CD4-positive, alpha-beta T cell (primary cell): ENCODE data around the gene GSTA3. TPM values are rescaled to one million over a fixed set of nuclear protein-coding genes. Genes with fewer than 3 reads are reported as not detected.

Experiments used
- ATAC-seq: fragments of 200-7000 bp; cut with Tn5 transposase; one replicate; pipeline ENCODE4 v1.10.0; 2022; ENCODE audit warnings: mild to moderate bottlenecking; ENCODE audit not compliant: poor library complexity
- CTCF ChIA-PET: fragments of 350-600 bp; sonication (Branson Sonifier 250); formaldehyde crosslinking; loops from one replicate; lab custom pipeline; 2021; ENCODE audit warnings: antibody characterized with exemption, inconsistent platforms; lab: Charles Lee
- POLR2A ChIA-PET: fragments of 350-600 bp; sonication (Branson Sonifier 250); formaldehyde crosslinking; loops from one replicate; lab custom pipeline; 2021; ENCODE audit warnings: antibody characterized with exemption, inconsistent platforms; lab: Charles Lee
- DNase-seq, 14 experiments: peaks; one replicate each; pipeline ENCODE4 v3.0.0-alpha.2; 2013 to 2020; ENCODE audit warnings: mixed read lengths in 2 of 14
- H3K27ac ChIP-seq, 2 donors: one replicate each; pipeline versions ENCODE4 v1.5.1 to v1.7.0; 2013; ENCODE audit warnings: low read length in 2 of 2, low read depth in 1 of 2, mild to moderate bottlenecking in 1 of 2
- H3K27me3 ChIP-seq, 2 experiments: 1 replicate in 1 of 2; 2 replicates in 1 of 2; pipeline versions ENCODE4 v1.6.1 to v1.7.0; 2013; ENCODE audit warnings: low read length in 2 of 2, control low read depth in 1 of 2, mild to moderate bottlenecking in 1 of 2, moderate library complexity in 1 of 2; ENCODE audit not compliant: insufficient read depth in 2 of 2, control insufficient read depth in 1 of 2
- H3K36me3 ChIP-seq: one replicate; pipeline ENCODE4 v1.6.1; 2013; ENCODE audit warnings: low read length, control low read depth; ENCODE audit not compliant: insufficient read depth
- H3K4me1 ChIP-seq: one replicate; pipeline ENCODE4 v1.6.1; 2013; ENCODE audit warnings: low read length, control low read depth; ENCODE audit not compliant: insufficient read depth
- H3K4me3 ChIP-seq: one replicate; pipeline ENCODE4 v1.5.1; 2013; ENCODE audit warnings: mild to moderate bottlenecking, low read length, moderate library complexity
- H3K9me3 ChIP-seq, 2 experiments: 1 replicate in 1 of 2; 2 replicates in 1 of 2; pipeline versions ENCODE4 v1.6.1 to v1.7.0; 2013; ENCODE audit warnings: low read length in 2 of 2, mild to moderate bottlenecking in 2 of 2, control low read depth in 1 of 2, moderate library complexity in 1 of 2; ENCODE audit not compliant: control insufficient read depth in 1 of 2, insufficient read depth in 1 of 2
- H3K27ac Mint-ChIP-seq: one replicate; pipeline ENCODE4 v1.8.0; 2020; ENCODE audit warnings: mixed read lengths
- H3K27me3 Mint-ChIP-seq: one replicate; pipeline ENCODE4 v1.8.0; 2021; ENCODE audit warnings: mixed read lengths
- H3K36me3 Mint-ChIP-seq: one replicate; pipeline ENCODE4 v1.8.0; 2021; ENCODE audit warnings: low read depth, mixed read lengths
- H3K4me1 Mint-ChIP-seq: one replicate; pipeline ENCODE4 v1.8.0; 2021; ENCODE audit warnings: low read depth, mixed read lengths
- H3K4me3 Mint-ChIP-seq: one replicate; pipeline ENCODE4 v1.8.0; 2020; ENCODE audit warnings: mild to moderate bottlenecking, mixed read lengths
- H3K9me3 Mint-ChIP-seq: one replicate; pipeline ENCODE4 v1.8.0; 2020; ENCODE audit warnings: mixed read lengths
- CTCF ChIP-seq: fragments of 200-600 bp; IDR thresholded peaks from one replicate; pipeline ENCODE4 v1.8.0; 2022; ENCODE audit warnings: antibody characterized with exemption, mild to moderate bottlenecking
- intact Hi-C, 2 experiments: fragments of 100-400 bp; cut with DNase I in 1 of 2; cut with micrococcal nuclease in 1 of 2; formaldehyde crosslinking; loops; one replicate each; pipeline versions ENCODE4 v1.15.1 to v1.9.0; 2023 to 2025; cut with DNase I, micrococcal nuclease
- total RNA-seq, 174 experiments: library from RNA in 2 of 174; stranded (reverse) in 2 of 174; gene quantifications; one replicate each; pipeline ENCODE4 v1.2.3 and lab custom pipeline; 2021 to 2026

The GSTA3 gene
- total RNA-seq, 2 experiments from 2014 or later: not detected

GRCh38 chr6:52914516-52914915 is 5.0 kb upstream of the GSTA3 start:
- Histone ChIP-seq H3K27ac (no peak overlapping the region), H3K4me3 (no peak overlapping the region), H3K4me1 (no peaks in the 10 kb centered on the region), H3K9me3 (no peaks in the 10 kb centered on the region), H3K27me3 (peaks cover 0 to 1% of the 10 kb centered on the region in 2 experiments), H3K36me3 (no peaks in the 10 kb centered on the region)
- Mint-ChIP-seq H3K4me3 (no peak overlapping the region), H3K4me1 (no peaks in the 10 kb centered on the region), H3K9me3 (no peaks in the 10 kb centered on the region), H3K27ac (no peak overlapping the region), H3K27me3 (no peaks in the 10 kb centered on the region), H3K36me3 (no peaks in the 10 kb centered on the region)
- ChIA-PET CTCF (no interaction called here), POLR2A (no interaction called here)
- DNase-seq: no peak
- no peak for TF ChIP-seq CTCF
- intact Hi-C loops: no loop called here
- ATAC-seq: no peak

GRCh38 chr6:52910091-52910490 is 593 bp upstream of the GSTA3 start:
- no peaks in the 10 kb centered on the region for H3K27me3 ChIP-seq
- ChIA-PET CTCF (no interaction called here), POLR2A (no interaction called here)
- H3K27ac ChIP-seq: no peak overlapping the region
- no peak for TF ChIP-seq CTCF
- DNase-seq (no peak), ATAC-seq (no peak)
- no peak overlapping the region for H3K4me3 Mint-ChIP-seq
- H3K36me3 Mint-ChIP-seq: no peaks in the 10 kb centered on the region
- H3K27me3 Mint-ChIP-seq: no peaks in the 10 kb centered on the region
- no peaks in the 10 kb centered on the region for H3K9me3 ChIP-seq
- H3K4me1 Mint-ChIP-seq: no peaks in the 10 kb centered on the region
- H3K4me1 ChIP-seq: no peaks in the 10 kb centered on the region
- H3K36me3 ChIP-seq: no peaks in the 10 kb centered on the region
- intact Hi-C loops: no loop called here
- H3K4me3 ChIP-seq: no peak overlapping the region
- H3K9me3 Mint-ChIP-seq: no peaks in the 10 kb centered on the region
- H3K27ac Mint-ChIP-seq: no peak overlapping the region

- no peaks in the 10 kb centered on the region for H3K27me3 ChIP-seq
- Mint-ChIP-seq H3K27me3 (no peaks in the 10 kb centered on the region), H3K27ac (no peak overlapping the region), H3K4me3 (no peak overlapping the region), H3K36me3 (no peaks in the 10 kb centered on the region), H3K9me3 (no peaks in the 10 kb centered on the region), H3K4me1 (no peaks in the 10 kb centered on the region)
- no peak for ATAC-seq
- ChIA-PET CTCF (no interaction called here), POLR2A (no interaction called here)
- peaks cover 0 to 4% of the 10 kb centered on the region in 2 experiments for H3K9me3 ChIP-seq
- no peak for DNase-seq
- H3K4me3 ChIP-seq: no peak overlapping the region
- no peaks in the 10 kb centered on the region for H3K36me3 ChIP-seq
- no peak for TF ChIP-seq CTCF
- intact Hi-C loops: no loop called here
- no peaks in the 10 kb centered on the region for H3K4me1 ChIP-seq
- no peak overlapping the region for H3K27ac ChIP-seq
These were observed 367 bp downstream of the GSTA3 start for GRCh38 chr6:52909131-52909530.
